Smooth muscle cell (in vitro differentiated cells): ENCODE measurements around the gene AMER3. TPM values are rescaled to one million over a fixed set of nuclear protein-coding genes. Genes with fewer than 3 reads are reported as not detected.

Experiments used
- DNase-seq: peaks from one replicate; lab custom pipeline; 2025; ENCODE audit not compliant: unreplicated experiment; lab: John Stamatoyannopoulos, UW
- H2AFZ ChIP-seq: fragments of 200-600 bp; sonication (generic); 2 replicates; pipeline ENCODE4 v1.6.0; 2016; ENCODE audit warnings: antibody characterized with exemption, low read depth, mild to moderate bottlenecking
- H3F3A ChIP-seq: fragments of 200-600 bp; sonication (generic); 2 replicates; pipeline ENCODE4 v1.6.0; 2017; ENCODE audit warnings: antibody characterized with exemption, low read depth
- H3K27ac ChIP-seq: fragments of 200-600 bp; sonication (generic); 2 replicates; pipeline ENCODE4 v1.5.1; 2016; ENCODE audit warnings: low read depth, mild to moderate bottlenecking
- H3K27me3 ChIP-seq: fragments of 200-600 bp; sonication (generic); 2 replicates; pipeline ENCODE4 v1.6.1; 2016; ENCODE audit warnings: low read depth, mild to moderate bottlenecking
- H3K36me3 ChIP-seq: fragments of 200-600 bp; sonication (generic); 2 replicates; pipeline ENCODE4 v1.5.1; 2016; ENCODE audit warnings: low read depth
- H3K4me1 ChIP-seq: fragments of 200-600 bp; sonication (generic); 2 replicates; pipeline ENCODE4 v1.5.1; 2016; ENCODE audit warnings: low read depth
- H3K4me2 ChIP-seq: fragments of 200-600 bp; sonication (generic); 2 replicates; pipeline ENCODE4 v1.6.0; 2016; ENCODE audit warnings: mild to moderate bottlenecking
- H3K4me3 ChIP-seq: fragments of 200-600 bp; sonication (generic); 2 replicates; pipeline ENCODE4 v1.5.1; 2016; ENCODE audit warnings: mild to moderate bottlenecking
- H3K79me2 ChIP-seq: fragments of 200-600 bp; sonication (generic); 2 replicates; pipeline ENCODE4 v1.6.0; 2016; ENCODE audit warnings: low read depth, mild to moderate bottlenecking
- H3K9ac ChIP-seq: fragments of 200-600 bp; sonication (generic); 2 replicates; pipeline ENCODE4 v1.6.0; 2016; ENCODE audit warnings: low read depth
- H3K9me3 ChIP-seq: fragments of 200-600 bp; sonication (generic); replicated peaks from 2 replicates; pipeline ENCODE4 v1.5.1; 2016; ENCODE audit warnings: low read depth
- H4K20me1 ChIP-seq: fragments of 200-600 bp; sonication (generic); 2 replicates; pipeline ENCODE4 v1.6.0; 2016; ENCODE audit warnings: low read depth
- CTCF ChIP-seq: fragments of 200-600 bp; sonication (generic); IDR thresholded peaks from 2 replicates; pipeline ENCODE4 v1.5.1; 2017; ENCODE audit warnings: borderline replicate concordance, mild to moderate bottlenecking, antibody characterized with exemption; ENCODE audit not compliant: insufficient read depth, poor library complexity, severe bottlenecking
- WGBS: methylation state at CpG from one replicate; pipeline ENCODE4 v1.1.7; 2016; ENCODE audit warnings: low lambda C conversion rate; 5-methylcytosine and 5-hydroxymethylcytosine counted together
- polyA plus RNA-seq: library from polyadenylated mRNA; unstranded; fragments of >200 nt; fragmentation: Nextera tagmentation; extraction: Ambion mirVana; gene quantifications from 2 replicates; pipeline ENCODE4 v1.2.1, GENCODE V29; 2016
- total RNA-seq: library from RNA; depleted of rRNA; stranded (reverse); fragments of >200 nt; gene quantifications from 2 replicates; pipeline ENCODE4 v1.2.3, GENCODE V29; 2014

The AMER3 gene
- total and polyA plus RNA-seq, 2 experiments from 2014 or later: not detected

DNA sequence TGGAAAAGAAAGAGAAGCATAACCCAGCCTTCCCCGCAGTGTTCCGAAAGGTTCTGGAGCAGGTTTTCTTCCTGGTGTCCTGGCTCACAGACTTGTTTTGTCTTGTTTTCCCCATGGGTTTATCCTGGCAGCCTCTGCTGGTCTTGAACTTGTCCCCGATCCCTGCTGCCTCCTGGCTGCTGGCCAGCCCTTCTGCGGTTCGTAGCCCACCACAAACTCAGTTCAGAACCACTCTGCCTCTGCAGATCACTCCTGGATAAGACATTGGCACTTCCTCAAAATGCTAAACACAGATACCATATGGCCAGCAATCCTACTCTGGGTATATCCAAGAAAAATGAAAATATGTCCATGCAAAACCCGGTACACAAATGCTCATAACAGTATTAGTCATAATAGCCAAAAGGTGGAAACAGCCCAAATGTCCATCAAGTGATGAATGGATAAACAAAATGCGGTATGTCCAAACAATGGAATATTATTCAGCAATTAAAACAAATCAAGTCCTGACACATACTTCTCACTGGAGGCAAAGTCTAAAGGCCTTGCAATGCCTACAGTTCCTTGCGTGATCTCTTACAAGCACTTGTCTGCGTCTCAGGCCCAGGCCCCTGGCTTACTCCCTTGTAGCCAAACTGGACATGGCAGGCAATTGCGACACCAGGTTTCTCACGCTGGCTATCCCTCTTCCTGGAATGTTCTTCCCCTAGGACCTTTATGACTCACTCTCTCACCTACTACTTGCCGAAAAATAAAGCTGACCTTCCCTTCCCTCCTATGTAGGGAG, 53.3 kb downstream of the AMER3 start:
- Histone ChIP-seq H3K27ac (no peak overlapping the region), H3K79me2 (no peaks in the 10 kb centered on the region), H3F3A (no peaks in the 10 kb centered on the region), H2AFZ (no peak overlapping the region), H3K9ac (no peak overlapping the region), H3K27me3 (no peaks in the 10 kb centered on the region), H3K9me3 (no peaks in the 10 kb centered on the region), H3K36me3 (no peaks in the 10 kb centered on the region), H3K4me2 (no peak overlapping the region), H4K20me1 (no peaks in the 10 kb centered on the region), H3K4me3 (no peak overlapping the region), H3K4me1 (no peaks in the 10 kb centered on the region)
- TF ChIP-seq CTCF: no peak
- DNase-seq: no peak
- WGBS: 79% methylated on average over 12 of the region's 12 CpGs

DNA sequence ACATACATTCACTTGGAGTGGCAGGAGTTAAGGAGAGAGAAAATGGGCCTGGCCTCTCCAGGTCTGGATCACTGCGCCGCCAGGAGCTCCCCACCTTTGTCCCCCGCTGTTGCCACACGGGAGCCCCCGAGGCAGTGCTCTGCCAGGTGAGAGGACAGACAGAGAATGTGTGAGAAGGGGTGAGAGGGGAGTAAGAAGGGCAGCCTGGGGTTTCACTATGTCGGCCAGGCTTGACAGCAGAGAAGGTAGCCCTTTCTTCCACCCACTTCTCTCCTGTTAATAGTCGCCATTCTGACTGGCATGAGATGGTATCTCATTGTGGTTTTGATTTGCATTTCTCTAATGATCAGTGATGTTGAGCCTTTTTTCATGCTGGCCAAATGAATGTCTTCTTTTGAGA, 55.1 kb downstream of the AMER3 start:
- H3F3A ChIP-seq: no peaks in the 10 kb centered on the region
- no peak overlapping the region for H3K9ac ChIP-seq
- no peak overlapping the region for H3K27ac ChIP-seq
- no peaks in the 10 kb centered on the region for H4K20me1 ChIP-seq
- WGBS: 74% methylated on average over 7 of the region's 7 CpGs
- no peak for TF ChIP-seq CTCF
- no peaks in the 10 kb centered on the region for H3K79me2 ChIP-seq
- no peak overlapping the region for H3K4me2 ChIP-seq
- no peak overlapping the region for H2AFZ ChIP-seq
- no peak overlapping the region for H3K4me3 ChIP-seq
- no peaks in the 10 kb centered on the region for H3K9me3 ChIP-seq
- DNase-seq: no peak
- H3K36me3 ChIP-seq: no peaks in the 10 kb centered on the region
- no peaks in the 10 kb centered on the region for H3K4me1 ChIP-seq
- no peaks in the 10 kb centered on the region for H3K27me3 ChIP-seq

- H4K20me1 ChIP-seq: no peaks in the 10 kb centered on the region
- no peak for TF ChIP-seq CTCF
- no peaks in the 10 kb centered on the region for H3K4me1 ChIP-seq
- WGBS: 83% methylated on average over 5 of the region's 5 CpGs
- no peak overlapping the region for H3K9ac ChIP-seq
- no peak overlapping the region for H2AFZ ChIP-seq
- no peak for DNase-seq
- H3K79me2 ChIP-seq: no peaks in the 10 kb centered on the region
- H3K9me3 ChIP-seq: no peaks in the 10 kb centered on the region
- no peak overlapping the region for H3K27ac ChIP-seq
- H3K36me3 ChIP-seq: no peaks in the 10 kb centered on the region
- H3K4me2 ChIP-seq: no peak overlapping the region
- H3K27me3 ChIP-seq: no peaks in the 10 kb centered on the region
- H3F3A ChIP-seq: no peaks in the 10 kb centered on the region
- no peak overlapping the region for H3K4me3 ChIP-seq
Measured at GRCh38 chr2:130813722-130814121, 58.4 kb downstream of the AMER3 start.
